ENCODE results near the gene TACC2. TPM values are rescaled to one million over a fixed set of nuclear protein-coding genes. Genes with fewer than 3 reads are reported as not detected.
A peak's percentile ranks its signal among the peaks of the same experiment; 100 is the strongest.

TACC2 gene
- total and polyA plus RNA-seq, 9 of the 15 experiments (the other 6 are each of a cell fraction or from before 2014, with no cell fraction given): under 0.01 to 0.35 (median 0.03) TPM; not detected in 6

- TF ChIP-seq MGA (IDR thresholded peaks at IDR 0.05) (peak; percentile 64; the same call in 1 of the 2 replicates), SREBF2 (CRISPR knock-in tag; IDR thresholded peaks at IDR 0.05) (no peak), TCF7L2 (IDR thresholded peaks at IDR 0.05; ENCODE audit: low read depth, low read length) (no peak), ZBTB49 (CRISPR knock-in tag; IDR thresholded peaks at IDR 0.05; ENCODE audit: borderline replicate concordance) (no peak), SRF (CRISPR knock-in tag; IDR thresholded peaks at IDR 0.05) (no peak), ZNF282 (CRISPR knock-in tag; IDR thresholded peaks at IDR 0.05) (no peak), SFPQ (IDR thresholded peaks at IDR 0.05; ENCODE audit: low read depth, low read length) (no peak), ZC3H8 (IDR thresholded peaks at IDR 0.05) (no peak), PML (IDR thresholded peaks at IDR 0.05; ENCODE audit: low read length) (no peak), RCOR1 (IDR thresholded peaks at IDR 0.05; ENCODE audit: borderline replicate concordance in 1 of 2, low read depth in 2 of 2, low read length in 2 of 2) (peak in 1 of 2 experiments; percentile 59; a peak in 1 of 4 replicates), KLF1 (tag; IDR thresholded peaks at IDR 0.05) (0 out of 2 replicates have a peak, but pooled peaks have one; percentile 42)
Observed at GRCh38 chr10:121974535-121975294, 14.2 kb upstream of the TACC2 start, which contains the start of gene NSMCE4A (continued).
